HUES64 (cell line): ENCODE measurements around the gene ZNF324.

ENCODE experiments used
- H3K27ac ChIP-seq: 2 replicates; pipeline ENCODE4 v1.7.0; 2013; ENCODE audit warnings: low read depth, low read length, inconsistent platforms
- H3K27me3 ChIP-seq: 2 replicates; pipeline ENCODE4 v1.6.1; 2013; ENCODE audit warnings: mild to moderate bottlenecking, low read length; ENCODE audit not compliant: insufficient read depth
- H3K36me3 ChIP-seq: 2 replicates; pipeline ENCODE4 v1.6.1; 2013; ENCODE audit warnings: mild to moderate bottlenecking, low read length; ENCODE audit not compliant: insufficient read depth
- H3K4me1 ChIP-seq: 2 replicates; pipeline ENCODE4 v1.6.1; 2013; ENCODE audit warnings: mild to moderate bottlenecking, low read length, moderate library complexity; ENCODE audit not compliant: insufficient read depth
- H3K4me3 ChIP-seq: 2 replicates; pipeline ENCODE4 v1.5.1; 2013; ENCODE audit warnings: mild to moderate bottlenecking, low read length, moderate library complexity
- H3K9ac ChIP-seq: 2 replicates; pipeline ENCODE4 v1.6.1; 2013; ENCODE audit warnings: mild to moderate bottlenecking, low read depth, low read length
- H3K9me3 ChIP-seq: 2 replicates; pipeline ENCODE4 v1.6.1; 2013; ENCODE audit warnings: low read depth, low read length; ENCODE audit not compliant: insufficient read depth
- WGBS: fragments of 150-250, 120-280 bp; methylation state at CpG from one replicate; pipeline ENCODE4 v1.1.7; 2013; ENCODE audit warnings: missing lambda C conversion rate; 5-methylcytosine and 5-hydroxymethylcytosine counted together

ZNF324 gene

GRCh38 chr19:58473775-58474174, 6.9 kb downstream of the ZNF324 start:
- Histone ChIP-seq H3K27ac (no peak overlapping the region), H3K9me3 (no peaks in the 10 kb centered on the region), H3K4me3 (no peak overlapping the region), H3K4me1 (no peaks in the 10 kb centered on the region), H3K9ac (no peak overlapping the region), H3K36me3 (peaks cover 18% of the 10 kb centered on the region; the same call in 1 of the 2 replicates), H3K27me3 (no peaks in the 10 kb centered on the region)

GRCh38 chr19:58474291-58474996, 7.6 kb downstream of the ZNF324 start:
- Histone ChIP-seq H3K27ac (no peak overlapping the region), H3K4me1 (no peaks in the 10 kb centered on the region), H3K4me3 (no peak overlapping the region), H3K27me3 (no peaks in the 10 kb centered on the region), H3K36me3 (peaks cover 16% of the 10 kb centered on the region; the same call in 1 of the 2 replicates), H3K9ac (no peak overlapping the region), H3K9me3 (no peaks in the 10 kb centered on the region)
- 90% methylated on average over 11 of the region's 12 CpGs for WGBS

GRCh38 chr19:58474997-58475713, 8.3 kb downstream of the ZNF324 start:
- Histone ChIP-seq H3K4me1 (no peaks in the 10 kb centered on the region), H3K27me3 (no peaks in the 10 kb centered on the region), H3K27ac (peak overlapping the region; percentile 79; the same call in 1 of the 2 replicates), H3K36me3 (peaks cover 14% of the 10 kb centered on the region; the same call in 1 of the 2 replicates), H3K9me3 (no peaks in the 10 kb centered on the region), H3K4me3 (peak overlapping the region; percentile 70), H3K9ac (peak overlapping the region; percentile 67)
- WGBS, result 27% methylated on average over 27 of the region's 27 CpGs

GRCh38 chr19:58475714-58476497, 9.0 kb downstream of the ZNF324 start, which contains the start of gene ZNF446:
Gene ZNF446, plus strand, starts transcription at chr19:58476352. Its CDS starts 867 bp downstream, at chr19:58477219.
- Histone ChIP-seq H3K27me3 (no peaks in the 10 kb centered on the region), H3K9ac (peak within 1 kb of the TSS; percentile 67), H3K4me1 (no peaks in the 10 kb centered on the region), H3K27ac (peak within 1 kb of the TSS; percentile 79), H3K4me3 (peak within 1 kb of the TSS; percentile 70), H3K36me3 (peaks cover 11% of the 10 kb centered on the region; the same call in 1 of the 2 replicates), H3K9me3 (no peaks in the 10 kb centered on the region)
- WGBS, result under 1% methylated on average over 64 of the region's 64 CpGs

- Histone ChIP-seq H3K4me1 (no peaks in the 10 kb centered on the region), H3K27me3 (no peaks in the 10 kb centered on the region), H3K27ac (peak overlapping the region; percentile 79), H3K9me3 (no peaks in the 10 kb centered on the region), H3K9ac (peak overlapping the region; percentile 67), H3K36me3 (peaks cover 11% of the 10 kb centered on the region; the same call in 1 of the 2 replicates), H3K4me3 (peak overlapping the region; percentile 70)
- 6% methylated on average over 27 of the region's 27 CpGs for WGBS
These were observed 9.7 kb downstream of the ZNF324 start for GRCh38 chr19:58476498-58477015.

GRCh38 chr19:58477130-58477529, 10.2 kb downstream of the ZNF324 start:
- no peak overlapping the region for H3K27ac ChIP-seq
- no peak overlapping the region for H3K9ac ChIP-seq
- no peaks in the 10 kb centered on the region for H3K27me3 ChIP-seq
- no peaks in the 10 kb centered on the region for H3K4me1 ChIP-seq
- WGBS, result 91% methylated on average over 15 of the region's 15 CpGs
- H3K9me3 ChIP-seq, result no peaks in the 10 kb centered on the region
- H3K4me3 ChIP-seq, result peak overlapping the region; percentile 70
- H3K36me3 ChIP-seq, result peaks cover 7% of the 10 kb centered on the region; the same call in 1 of the 2 replicates

- Histone ChIP-seq H3K4me1 (no peaks in the 10 kb centered on the region), H3K27ac (no peak overlapping the region), H3K9ac (no peak overlapping the region), H3K27me3 (no peaks in the 10 kb centered on the region), H3K36me3 (no peaks in the 10 kb centered on the region), H3K4me3 (no peak overlapping the region), H3K9me3 (no peaks in the 10 kb centered on the region)
- WGBS, result 94% methylated on average over 1 of the region's 1 CpG
These were observed 11.0 kb downstream of the ZNF324 start for GRCh38 chr19:58477871-58478270.

- no peaks in the 10 kb centered on the region for H3K9me3 ChIP-seq
- H3K4me1 ChIP-seq, result no peaks in the 10 kb centered on the region
- 86% methylated on average over 7 of the region's 7 CpGs for WGBS
- no peaks in the 10 kb centered on the region for H3K36me3 ChIP-seq
- no peak overlapping the region for H3K4me3 ChIP-seq
- no peaks in the 10 kb centered on the region for H3K27me3 ChIP-seq
- H3K27ac ChIP-seq, result no peak overlapping the region
- H3K9ac ChIP-seq, result no peak overlapping the region
These were observed 12.4 kb downstream of the ZNF324 start for GRCh38 chr19:58479303-58479702.

GRCh38 chr19:58479736-58480480, 13.0 kb downstream of the ZNF324 start:
- Histone ChIP-seq H3K27ac (no peak overlapping the region), H3K36me3 (no peaks in the 10 kb centered on the region), H3K9ac (no peak overlapping the region), H3K4me1 (no peaks in the 10 kb centered on the region), H3K27me3 (no peaks in the 10 kb centered on the region), H3K9me3 (no peaks in the 10 kb centered on the region), H3K4me3 (no peak overlapping the region)
- WGBS, result 94% methylated on average over 28 of the region's 28 CpGs

GRCh38 chr19:58480481-58480830, 13.6 kb downstream of the ZNF324 start:
- H3K36me3 ChIP-seq, result no peaks in the 10 kb centered on the region
- no peaks in the 10 kb centered on the region for H3K4me1 ChIP-seq
- no peaks in the 10 kb centered on the region for H3K27me3 ChIP-seq
- no peak overlapping the region for H3K4me3 ChIP-seq
- WGBS, result 97% methylated on average over 20 of the region's 20 CpGs
- H3K9me3 ChIP-seq, result no peaks in the 10 kb centered on the region
- no peak overlapping the region for H3K9ac ChIP-seq
- H3K27ac ChIP-seq, result no peak overlapping the region
